ENCODE measurements around the gene POMT1.

POMT1 gene

GRCh38 chr9:131461166-131461565, 41.6 kb upstream of the POMT1 start (continued):
- TF ChIP-seq ZSCAN5A (tag by site-specific recombination; IDR thresholded peaks at IDR 0.05), result no peak
- no peak for TF ChIP-seq ZNF10 (tag by site-specific recombination; IDR thresholded peaks at IDR 0.05)
- no peak for TF ChIP-seq BCL11B (tag by site-specific recombination; IDR thresholded peaks at IDR 0.05; ENCODE audit: low read depth)
- no peak for TF ChIP-seq ZNF521 (tag by site-specific recombination; IDR thresholded peaks at IDR 0.05)

GRCh38 chr9:131464354-131465000, 38.2 kb upstream of the POMT1 start:
- no peak overlapping the region for H3K27ac ChIP-seq (ENCODE audit: extremely low read depth, low read depth, low read length)
- H3K4me1 ChIP-seq (ENCODE audit: control insufficient read depth, insufficient read depth, low read length), result no peaks in the 10 kb centered on the region
- POLR2A ChIA-PET, result interaction anchor here (0.7 to 1.8 kb wide), 4 partner anchors 68 to 91 kb away, joined by 3 to 4 read pairs (median 4); partner anchors contain the start of gene PRRC2B
- TF ChIP-seq ZNF843 (tag by site-specific recombination; IDR thresholded peaks at IDR 0.05) (no peak), ZNF792 (tag by site-specific recombination; IDR thresholded peaks at IDR 0.05) (no peak), PRDM2 (tag by site-specific recombination; IDR thresholded peaks at IDR 0.05; ENCODE audit: borderline replicate concordance) (no peak), ZNF692 (tag by site-specific recombination; IDR thresholded peaks at IDR 0.05) (no peak), ZNF221 (tag by site-specific recombination; IDR thresholded peaks at IDR 0.05; ENCODE audit: borderline replicate concordance) (no peak), ZNF624 (tag by site-specific recombination; IDR thresholded peaks at IDR 0.05) (no peak), CTCF (tag by site-specific recombination; IDR thresholded peaks at IDR 0.05) (no peak)
- H3K9me3 ChIP-seq (ENCODE audit: control insufficient read depth, insufficient read depth, low read depth, low read length), result no peaks in the 10 kb centered on the region
- CTCF ChIA-PET, result interaction anchor here (1.0 to 2.8 kb wide), 3 partner anchors 8 to 282 kb away, joined by 3 to 12 read pairs (median 8); no protein-coding TSS in a partner anchor
- H3K36me3 ChIP-seq (ENCODE audit: control insufficient read depth in 2 of 2, insufficient read depth in 1 of 2, low read length in 2 of 2), result peaks cover 66 to 92% of the 10 kb centered on the region in 2 experiments
- no peak overlapping the region for H3K4me3 ChIP-seq (ENCODE audit: low read depth, low read length)

GRCh38 chr9:131465401-131465800, 37.3 kb upstream of the POMT1 start:
- Histone ChIP-seq H3K27ac (ENCODE audit: extremely low read depth, low read depth, low read length) (no peak overlapping the region), H3K36me3 (ENCODE audit: control insufficient read depth in 2 of 2, insufficient read depth in 1 of 2, low read length in 2 of 2) (peaks cover 64 to 92% of the 10 kb centered on the region in 2 experiments), H3K9me3 (ENCODE audit: control insufficient read depth, insufficient read depth, low read depth, low read length) (no peaks in the 10 kb centered on the region), H3K4me3 (ENCODE audit: low read depth, low read length) (no peak overlapping the region), H3K4me1 (ENCODE audit: control insufficient read depth, insufficient read depth, low read length) (no peaks in the 10 kb centered on the region)
- POLR2A ChIA-PET, result interaction anchor here (1.0 kb wide), 2 partner anchors 82 to 92 kb away, joined by 3 read pairs; no protein-coding TSS in a partner anchor
- TF ChIP-seq ZNF549 (tag by site-specific recombination; IDR thresholded peaks at IDR 0.05) (no peak), ZNF416 (tag by site-specific recombination; IDR thresholded peaks at IDR 0.05) (no peak), ZNF114 (tag by site-specific recombination; IDR thresholded peaks at IDR 0.05) (no peak), ZNF366 (tag by site-specific recombination; conservative IDR thresholded peaks at IDR 0.05) (no peak), ZNF521 (tag by site-specific recombination; IDR thresholded peaks at IDR 0.05) (no peak), ZNF132 (tag by site-specific recombination; IDR thresholded peaks at IDR 0.05; ENCODE audit: borderline replicate concordance) (no peak), ZSCAN23 (tag by site-specific recombination; IDR thresholded peaks at IDR 0.05) (no peak), CTCF (tag by site-specific recombination; IDR thresholded peaks at IDR 0.05) (no peak)
- CTCF ChIA-PET, result interaction anchor here (1.0 to 2.8 kb wide), 2 partner anchors 12 to 115 kb away, joined by 6 to 12 read pairs; no protein-coding TSS in a partner anchor
